SU-DHL-6 (cell line): ENCODE results near the gene CEP63.

Experiments used
- H2AFZ ChIP-seq: fragments of 200-600 bp; sonication (generic); 2 replicates; pipeline ENCODE4 v1.6.1; 2014; ENCODE audit warnings: low read depth, mild to moderate bottlenecking, moderate library complexity, mixed read lengths, antibody characterized with exemption, low read length; ENCODE audit not compliant: severe bottlenecking
- H3F3A ChIP-seq: fragments of 200-600 bp; shearing (Covaris generic); 2 replicates; pipeline ENCODE4 v1.6.0; 2016; ENCODE audit warnings: antibody characterized with exemption, mild to moderate bottlenecking; ENCODE audit not compliant: insufficient read depth
- H3K27ac ChIP-seq: fragments of 200-600 bp; sonication (generic); 2 replicates; pipeline ENCODE4 v1.5.1; 2016; ENCODE audit warnings: low read depth, mild to moderate bottlenecking, low read length, moderate library complexity, mixed read lengths
- H3K27me3 ChIP-seq: fragments of 200-600 bp; sonication (generic), shearing (Covaris generic); 2 replicates; pipeline ENCODE4 v1.6.0; 2014; ENCODE audit warnings: mild to moderate bottlenecking, low read length
- H3K36me3 ChIP-seq: fragments of 200-600 bp; sonication (generic); 2 replicates; pipeline ENCODE4 v1.6.1; 2014; ENCODE audit warnings: mild to moderate bottlenecking, low read length, mixed read lengths
- H3K4me2 ChIP-seq: fragments of 300-600, 200-600 bp; shearing (Covaris generic), sonication (generic); 2 replicates; pipeline ENCODE4 v1.6.0; 2014; ENCODE audit warnings: low read length, low read depth, mild to moderate bottlenecking; ENCODE audit not compliant: poor library complexity, severe bottlenecking
- H3K4me3 ChIP-seq: fragments of 200-600 bp; sonication (generic); 2 replicates; pipeline ENCODE4 v1.5.1; 2014; ENCODE audit warnings: antibody characterized with exemption, low read length, mild to moderate bottlenecking, mixed read lengths; ENCODE audit not compliant: insufficient read depth, poor library complexity, severe bottlenecking
- H3K79me2 ChIP-seq: fragments of 200-600 bp; sonication (generic); 2 replicates; pipeline ENCODE4 v1.6.1; 2014; ENCODE audit warnings: mild to moderate bottlenecking, low read length, moderate library complexity; ENCODE audit not compliant: insufficient read depth
- H3K9ac ChIP-seq: fragments of 200-600 bp; sonication (generic); 2 replicates; pipeline ENCODE4 v1.7.0; 2014; ENCODE audit warnings: mild to moderate bottlenecking, low read length
- H3K9me2 ChIP-seq: fragments of 200-600 bp; sonication (generic); replicated peaks from 2 replicates; pipeline ENCODE4 v1.6.1; 2014; ENCODE audit warnings: low read length; ENCODE audit not compliant: insufficient read depth
- H3K9me3 ChIP-seq: fragments of 200-600 bp; sonication (generic); 2 replicates; pipeline ENCODE4 v1.6.1; 2014; ENCODE audit warnings: low read length, mixed read lengths; ENCODE audit not compliant: insufficient read depth
- H4K20me1 ChIP-seq: fragments of 200-600 bp; sonication (generic); 2 replicates; pipeline ENCODE4 v1.6.1; 2014; ENCODE audit warnings: low read depth, mild to moderate bottlenecking, antibody characterized with exemption, low read length, moderate library complexity, mixed read lengths
- CTCF ChIP-seq: fragments of 200-600 bp; sonication (generic); IDR thresholded peaks from one replicate; pipeline ENCODE4 v1.5.1; 2017; ENCODE audit warnings: antibody characterized with exemption, mild to moderate bottlenecking, low read length, moderate library complexity; ENCODE audit not compliant: insufficient read depth, poor library complexity, severe bottlenecking
- EZH2phosphoT487 ChIP-seq: fragments of 200-600 bp; sonication (generic), shearing (Covaris generic); conservative IDR thresholded peaks from 2 replicates; pipeline ENCODE4 v1.6.1; 2018; ENCODE audit warnings: mild to moderate bottlenecking, antibody characterized with exemption, low read length, moderate library complexity, mixed read lengths

Gene CEP63

GRCh38 chr3:134576426-134576825, 90.6 kb downstream of the CEP63 start:
- no peak overlapping the region for H3K4me2 ChIP-seq
- H3K9me2 ChIP-seq: no peaks in the 10 kb centered on the region
- no peaks in the 10 kb centered on the region for H3K36me3 ChIP-seq
- H3K9me3 ChIP-seq: no peaks in the 10 kb centered on the region
- TF ChIP-seq EZH2phosphoT487 (no peak), CTCF (no peak)
- H4K20me1 ChIP-seq: no peaks in the 10 kb centered on the region
- no peak overlapping the region for H2AFZ ChIP-seq
- no peaks in the 10 kb centered on the region for H3F3A ChIP-seq
- no peak overlapping the region for H3K9ac ChIP-seq
- no peaks in the 10 kb centered on the region for H3K79me2 ChIP-seq
- no peaks in the 10 kb centered on the region for H3K27me3 ChIP-seq
- H3K4me3 ChIP-seq: no peak overlapping the region
- H3K27ac ChIP-seq: no peak overlapping the region

DNA sequence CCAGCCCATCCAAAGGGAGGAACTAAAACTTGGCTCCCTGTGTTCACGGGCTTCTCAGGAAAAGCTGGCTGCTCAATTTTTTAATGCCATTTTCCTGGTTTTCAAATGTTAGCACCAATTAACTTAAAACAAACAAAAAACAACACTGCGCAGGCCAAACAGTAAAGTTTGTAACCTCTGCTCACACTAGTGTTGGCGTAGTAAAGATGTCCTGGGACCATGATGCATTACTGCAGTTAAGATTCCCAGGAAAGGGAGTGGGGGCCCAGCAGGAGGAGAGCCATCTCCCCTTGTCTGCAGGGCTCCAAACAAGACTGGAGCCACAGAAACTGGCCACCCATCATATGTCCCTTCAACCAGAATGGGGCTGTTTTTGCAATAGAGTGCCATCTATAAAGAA, 91.0 kb downstream of the CEP63 start:
- no peak overlapping the region for H3K4me3 ChIP-seq

DNA sequence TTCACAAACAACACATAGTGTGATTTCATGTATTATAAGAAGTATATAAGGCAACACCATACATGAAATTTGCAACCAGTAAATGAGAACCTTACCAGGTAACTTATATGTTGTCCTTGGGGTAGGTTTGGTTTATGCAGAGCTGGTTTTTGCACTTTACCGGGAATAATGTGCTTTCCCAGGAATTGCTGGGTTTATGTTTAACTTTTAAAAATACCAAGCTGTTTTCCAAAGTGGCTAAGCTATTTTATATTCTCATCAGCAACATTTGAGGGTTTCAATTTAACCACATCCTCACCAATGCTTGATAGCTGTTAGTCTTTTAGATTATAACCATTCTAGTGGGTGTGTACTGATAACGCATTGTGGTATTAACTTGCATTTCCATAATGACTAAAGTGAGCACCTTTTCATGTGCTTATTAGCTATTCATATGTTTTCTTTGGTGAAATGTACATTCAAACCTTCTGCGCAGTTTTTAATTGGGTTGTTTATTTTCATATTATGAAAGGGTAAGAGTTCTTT, 93.3 kb downstream of the CEP63 start:
- Histone ChIP-seq H3K79me2 (no peaks in the 10 kb centered on the region), H3K4me2 (no peak overlapping the region), H3K9me2 (no peaks in the 10 kb centered on the region), H4K20me1 (no peaks in the 10 kb centered on the region), H3K4me3 (no peak overlapping the region), H2AFZ (no peak overlapping the region), H3K9ac (no peak overlapping the region), H3K27ac (no peak overlapping the region), H3K9me3 (no peaks in the 10 kb centered on the region), H3F3A (no peaks in the 10 kb centered on the region), H3K36me3 (no peaks in the 10 kb centered on the region), H3K27me3 (no peaks in the 10 kb centered on the region)
- TF ChIP-seq EZH2phosphoT487 (no peak), CTCF (no peak)

More for the DNA sequence above, 91.0 kb downstream of the CEP63 start:
- Histone ChIP-seq H3K9me2 (no peaks in the 10 kb centered on the region), H3K27ac (no peak overlapping the region), H3K4me2 (no peak overlapping the region), H2AFZ (no peak overlapping the region), H3F3A (no peaks in the 10 kb centered on the region), H3K79me2 (no peaks in the 10 kb centered on the region), H3K27me3 (no peaks in the 10 kb centered on the region), H4K20me1 (no peaks in the 10 kb centered on the region), H3K9me3 (no peaks in the 10 kb centered on the region), H3K36me3 (no peaks in the 10 kb centered on the region), H3K9ac (no peak overlapping the region)
- TF ChIP-seq CTCF: no peak
- no peak for TF ChIP-seq EZH2phosphoT487
